GM18526 (cell line): ENCODE measurements around the gene GALNT5.

Experiments used
- POLR2A ChIP-seq: IDR thresholded peaks from 3 replicates; pipeline ENCODE4 v1.6.1; 2011; ENCODE audit not compliant: insufficient read length; ENCODE audit errors: extremely low read depth

GALNT5 gene

DNA sequence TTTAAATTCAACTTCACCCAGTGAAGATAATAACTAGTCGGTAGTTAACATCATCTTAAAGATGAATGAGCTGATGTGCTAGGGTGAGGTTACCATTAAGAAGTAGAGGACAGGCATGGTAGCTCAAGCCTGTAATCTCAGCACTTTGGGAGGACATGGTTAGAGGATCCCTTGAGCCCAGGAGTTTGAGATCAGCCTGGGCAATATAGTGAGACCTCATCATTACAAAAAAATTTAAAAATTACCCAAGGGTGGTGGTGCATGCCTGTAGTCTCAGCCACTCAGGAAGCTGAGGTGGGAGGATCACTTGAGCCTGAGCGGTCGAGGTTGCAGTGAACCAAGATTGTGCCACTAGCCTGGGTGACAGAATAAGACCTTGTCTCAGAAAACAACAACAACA is 4.7 kb downstream of the GALNT5 start:
- no peak for TF ChIP-seq POLR2A

DNA sequence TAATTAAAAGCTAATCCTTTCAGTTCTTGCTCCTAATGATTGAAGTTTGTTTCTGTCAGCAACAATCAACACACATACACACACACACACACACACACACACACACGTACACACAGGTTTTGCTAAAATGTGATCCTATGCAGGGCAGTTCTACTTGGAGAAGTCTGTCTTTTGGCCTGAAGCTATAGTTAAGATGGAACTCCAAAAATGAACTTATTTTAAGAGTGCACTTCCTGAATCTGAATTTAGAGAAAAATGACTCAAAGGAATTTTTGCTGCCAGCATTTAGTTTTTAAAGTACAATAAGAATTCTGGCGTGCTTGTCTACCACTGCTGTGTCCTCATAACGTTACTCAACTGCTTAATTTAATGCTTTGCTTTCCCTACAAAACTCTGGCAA is 6.6 kb downstream of the GALNT5 start:
- no peak for TF ChIP-seq POLR2A

DNA sequence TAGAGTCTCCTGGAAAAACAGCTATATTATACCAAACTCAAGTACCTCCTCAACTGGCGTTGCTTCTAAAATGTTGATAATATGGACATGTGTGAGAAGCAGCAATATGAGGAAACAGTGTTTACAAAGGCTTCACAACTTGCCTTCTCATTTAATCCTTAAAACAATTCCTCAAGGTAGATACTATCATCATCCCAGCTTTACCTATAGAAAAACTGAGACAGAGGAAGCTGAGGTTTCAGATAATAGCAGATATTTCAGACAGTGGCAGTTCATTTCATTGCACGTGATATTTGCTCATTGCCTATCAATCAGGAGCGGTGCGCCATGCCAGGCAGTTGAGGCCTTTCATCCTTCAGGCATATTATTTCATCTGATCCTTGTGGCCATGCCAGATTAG is 8.3 kb downstream of the GALNT5 start:
- TF ChIP-seq POLR2A: no peak

DNA sequence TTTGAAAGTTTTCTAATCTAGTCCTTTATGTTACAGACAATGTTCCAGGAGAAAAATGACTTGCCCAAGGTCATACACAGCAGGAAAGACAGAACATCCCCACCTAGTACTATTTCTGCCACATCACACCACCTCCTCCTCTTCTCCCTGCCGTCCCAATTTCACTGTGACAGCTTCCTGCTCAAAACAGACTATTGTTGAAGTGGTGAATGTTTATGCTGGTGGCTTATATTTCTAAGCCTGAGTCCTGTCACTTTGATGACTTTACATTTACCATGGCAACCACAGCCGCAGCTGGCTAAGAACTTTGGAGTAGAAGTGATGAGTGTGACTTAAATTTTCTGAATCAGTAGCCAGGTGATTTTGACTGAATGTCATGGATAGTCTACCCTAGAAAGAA is 10.0 kb downstream of the GALNT5 start:
- TF ChIP-seq POLR2A: no peak

DNA sequence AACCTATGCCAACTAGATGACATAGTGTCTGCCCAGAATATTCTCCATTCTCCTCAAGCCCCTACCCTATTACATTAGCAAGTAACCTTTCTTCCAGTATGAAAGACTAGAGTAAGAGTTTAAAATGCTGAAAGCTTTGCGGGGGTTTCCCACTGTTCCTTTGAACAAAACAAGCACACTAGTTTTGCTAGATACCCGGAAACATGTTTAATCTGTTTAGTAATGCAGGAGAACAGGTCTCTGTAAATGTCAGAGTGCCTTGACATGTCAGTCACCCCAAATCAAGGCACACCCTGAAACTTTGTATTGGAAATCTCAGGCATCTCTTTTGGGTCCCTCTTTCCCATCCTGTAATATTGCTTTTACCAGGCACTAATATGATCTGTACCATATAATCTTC is 11.6 kb downstream of the GALNT5 start:
- no peak for TF ChIP-seq POLR2A

DNA sequence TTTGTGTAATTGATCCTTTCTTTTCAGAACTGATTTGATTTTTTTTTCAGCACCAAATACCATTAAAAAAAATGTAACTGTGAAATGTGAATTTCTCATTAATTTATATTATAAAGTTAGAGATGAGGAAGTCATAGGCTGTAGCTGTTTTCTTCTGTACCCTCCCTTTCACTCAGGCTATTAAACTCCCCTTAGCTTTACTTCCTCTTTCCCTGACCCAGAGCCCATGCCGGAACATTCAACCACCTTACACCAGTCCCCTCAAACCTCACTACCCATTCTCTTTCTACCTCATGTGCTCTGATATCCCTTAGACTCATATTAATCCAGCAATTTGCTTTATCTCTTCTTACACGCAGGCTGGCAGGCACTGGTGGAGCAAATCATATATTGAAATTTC is 12.4 kb downstream of the GALNT5 start:
- TF ChIP-seq POLR2A: no peak

DNA sequence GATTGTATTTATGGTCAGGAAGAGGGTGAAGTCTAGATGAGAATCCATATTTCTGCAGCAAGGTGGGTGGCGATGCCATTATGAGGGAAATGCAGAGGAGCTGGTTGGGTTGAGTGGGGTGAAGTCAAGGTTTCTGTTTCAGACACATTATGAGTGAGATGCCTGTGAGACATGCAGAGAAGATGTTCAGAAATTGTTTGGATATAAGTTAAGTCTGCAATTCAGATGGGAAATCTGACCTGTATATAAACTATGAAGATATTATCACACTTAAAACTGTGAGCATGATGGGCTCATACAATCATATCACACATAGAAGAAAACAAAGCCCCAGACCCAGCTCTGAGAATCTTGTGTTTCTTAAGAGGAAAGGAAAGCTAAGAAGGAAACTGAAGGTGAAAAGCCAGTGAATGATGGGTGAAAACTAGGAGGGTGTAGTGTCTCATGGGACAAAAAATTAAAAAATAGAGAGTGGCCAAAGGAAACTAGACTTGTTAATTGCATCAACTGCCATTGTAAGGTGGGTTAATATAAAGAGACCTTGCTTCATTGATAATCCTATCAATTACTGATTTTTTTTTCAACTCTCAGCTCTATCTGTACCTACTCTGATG is 14.2 kb downstream of the GALNT5 start:
- TF ChIP-seq POLR2A: no peak

DNA sequence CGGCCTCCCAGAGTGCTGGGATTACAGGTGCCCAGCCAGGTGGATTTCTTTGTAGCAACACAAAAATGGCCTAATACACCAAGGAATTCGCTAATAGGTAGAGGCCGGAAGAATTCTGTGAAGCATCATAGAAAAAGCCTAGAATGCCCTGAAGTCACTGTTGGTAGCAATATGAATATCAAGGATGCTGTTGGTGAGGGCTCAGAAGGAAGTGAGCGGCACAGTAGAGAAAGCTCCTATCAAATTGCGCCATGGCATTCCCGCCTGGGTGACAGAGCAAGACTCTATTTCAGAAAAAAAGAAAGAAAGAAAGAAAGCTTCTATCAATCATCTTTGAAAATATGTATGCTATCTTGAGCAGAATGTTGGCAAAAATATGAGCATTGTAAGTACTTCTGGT is 23.8 kb downstream of the GALNT5 start:
- no peak for TF ChIP-seq POLR2A

DNA sequence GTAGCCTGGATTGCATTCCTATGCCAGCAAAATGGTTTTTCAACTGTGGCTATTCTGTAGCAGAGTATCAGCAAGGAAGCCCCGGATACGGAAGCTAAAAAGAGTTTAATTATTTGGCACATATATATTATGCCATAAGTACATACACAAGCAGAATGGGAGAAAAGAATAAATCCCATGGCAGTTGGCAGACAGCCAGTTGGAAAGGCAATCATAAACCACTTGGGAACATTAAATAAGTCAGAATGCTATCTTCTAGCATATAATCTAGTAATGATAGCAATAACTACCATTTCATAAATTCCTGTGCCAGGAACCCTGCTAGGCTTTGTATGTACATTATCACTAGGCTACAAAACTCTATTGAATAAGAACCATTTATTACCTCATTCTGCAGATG is 26.0 kb downstream of the GALNT5 start:
- TF ChIP-seq POLR2A: no peak

DNA sequence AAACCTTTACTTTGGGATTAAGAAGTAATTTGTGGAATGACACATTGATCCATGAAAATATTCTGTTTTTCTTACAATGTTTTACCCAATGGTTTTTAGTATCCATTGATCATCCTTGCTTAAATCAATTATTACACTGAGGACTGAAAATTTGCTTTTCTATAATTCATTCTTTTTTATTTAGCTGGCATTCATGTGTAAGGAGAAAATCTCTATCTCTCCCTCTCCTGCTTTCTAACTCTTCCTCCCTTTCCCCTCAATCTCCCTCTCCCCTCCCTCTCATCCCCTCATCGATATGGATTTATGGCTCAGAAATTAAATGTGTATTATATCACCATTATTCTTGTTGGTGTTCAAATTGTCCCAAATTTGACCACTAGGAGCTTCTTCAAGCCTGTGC is 29.7 kb downstream of the GALNT5 start:
- no peak for TF ChIP-seq POLR2A

DNA sequence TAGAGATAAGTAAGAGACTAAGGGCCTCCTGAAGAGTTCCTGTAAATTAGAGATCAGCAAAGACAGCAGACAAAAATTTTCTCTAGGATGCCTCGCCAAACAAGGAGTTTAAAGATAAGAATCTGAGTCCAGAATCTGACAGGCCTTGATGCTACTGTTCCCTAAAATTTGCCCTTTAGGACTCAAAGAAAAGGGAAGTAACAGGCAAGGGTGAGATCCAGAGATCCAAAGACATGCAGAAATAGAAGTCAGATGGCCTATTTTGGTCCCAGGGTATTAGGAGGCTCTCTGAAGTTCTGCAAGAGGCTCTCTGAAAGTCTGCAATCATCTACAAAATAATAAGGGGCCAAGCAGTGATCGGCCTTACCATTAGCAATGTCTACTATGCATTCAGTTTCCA is 33.0 kb downstream of the GALNT5 start:
- TF ChIP-seq POLR2A: no peak

DNA sequence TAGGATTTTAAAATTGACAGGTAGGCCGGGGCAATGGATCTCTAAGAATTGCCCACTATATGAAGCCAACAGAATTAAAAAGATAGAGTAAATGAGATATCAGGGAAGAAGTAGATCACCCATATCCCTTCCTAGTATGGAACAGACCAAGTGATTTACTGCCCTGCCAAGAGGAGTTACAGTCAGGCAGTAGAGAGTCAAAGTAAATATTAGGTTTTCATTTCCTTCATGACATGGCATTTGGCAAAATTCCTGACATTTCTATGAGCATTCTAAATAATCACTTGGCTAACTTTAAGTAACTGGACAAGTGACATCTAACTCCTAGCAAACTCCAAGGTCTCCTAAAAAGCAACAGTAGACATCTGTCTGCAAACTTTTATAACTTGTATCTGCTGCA is 33.5 kb downstream of the GALNT5 start:
- no peak for TF ChIP-seq POLR2A

DNA sequence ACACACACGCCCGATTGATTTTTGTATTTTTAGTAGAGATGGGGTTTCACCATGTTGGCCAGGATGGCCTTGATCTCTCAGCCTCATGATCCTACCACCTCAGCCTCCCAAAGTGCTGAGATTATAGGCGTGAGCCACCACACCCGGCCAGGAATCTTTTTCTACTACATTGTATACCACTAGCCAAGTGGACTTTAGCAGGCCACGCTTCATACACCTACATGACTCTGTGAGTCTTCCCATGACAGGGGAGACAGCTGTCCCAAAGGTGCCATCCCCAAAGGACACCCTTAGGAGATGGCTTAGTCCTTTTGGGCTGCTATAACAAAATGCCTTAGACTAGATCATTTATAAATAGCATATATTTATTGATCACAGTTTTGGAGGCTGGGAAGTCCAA is 35.3 kb downstream of the GALNT5 start:
- TF ChIP-seq POLR2A: no peak

DNA sequence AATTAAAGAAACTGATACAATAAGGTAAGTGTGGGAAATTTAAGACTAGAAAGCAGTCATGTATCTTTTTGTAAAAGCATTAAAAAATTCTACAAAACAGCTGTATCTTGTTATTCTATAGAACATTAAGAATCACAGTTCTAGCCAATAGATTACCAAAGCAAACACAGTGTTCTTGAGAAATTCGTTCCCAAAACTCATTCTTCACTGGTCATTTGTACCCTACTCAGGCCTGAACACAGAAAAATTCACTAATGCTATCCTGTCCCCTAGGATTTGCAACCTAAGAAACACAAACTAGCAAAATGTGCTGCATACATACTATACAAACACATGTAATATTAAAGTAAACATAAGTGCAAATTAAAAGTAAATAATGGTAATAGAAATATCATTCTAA is 39.0 kb downstream of the GALNT5 start:
- TF ChIP-seq POLR2A: no peak

DNA sequence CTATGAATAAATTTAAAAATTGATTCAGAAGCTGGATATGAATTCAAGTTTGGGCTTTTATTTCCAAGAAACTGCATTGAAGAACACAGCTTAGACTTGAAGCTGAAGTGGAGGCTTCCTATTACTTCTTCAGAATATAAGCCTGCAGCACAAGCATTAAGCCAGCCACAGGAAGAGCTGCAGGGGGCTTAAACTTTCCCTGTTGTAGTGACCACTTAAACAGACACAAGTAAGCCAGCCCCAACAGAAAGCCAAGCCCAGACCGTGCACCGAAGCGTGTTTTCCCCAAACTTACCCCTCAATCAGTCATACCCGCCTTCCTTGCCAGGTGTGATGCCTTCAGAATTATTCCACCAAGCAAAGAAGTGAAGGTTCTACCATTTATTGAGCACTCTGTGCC is 39.5 kb downstream of the GALNT5 start:
- no peak for TF ChIP-seq POLR2A

DNA sequence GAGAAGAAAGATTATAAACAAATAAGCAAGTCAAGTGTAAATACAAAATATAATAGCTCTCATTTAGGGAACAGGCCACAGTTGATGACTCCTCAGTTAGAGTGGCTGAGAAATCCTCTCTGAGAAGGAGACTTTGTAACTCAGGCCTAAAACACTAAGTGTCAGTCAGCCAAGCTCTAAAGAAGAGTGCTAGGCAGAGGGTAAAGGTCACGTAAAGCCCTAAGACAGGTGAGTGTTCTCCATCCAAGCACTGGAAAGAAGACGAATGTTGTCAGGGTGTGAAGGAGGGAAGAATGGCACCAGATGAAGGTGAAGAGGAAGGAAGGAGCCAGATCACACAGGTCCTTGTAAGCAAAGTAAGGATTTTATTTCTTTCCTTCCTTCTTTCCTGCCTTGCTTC is 43.8 kb downstream of the GALNT5 start:
- no peak for TF ChIP-seq POLR2A

DNA sequence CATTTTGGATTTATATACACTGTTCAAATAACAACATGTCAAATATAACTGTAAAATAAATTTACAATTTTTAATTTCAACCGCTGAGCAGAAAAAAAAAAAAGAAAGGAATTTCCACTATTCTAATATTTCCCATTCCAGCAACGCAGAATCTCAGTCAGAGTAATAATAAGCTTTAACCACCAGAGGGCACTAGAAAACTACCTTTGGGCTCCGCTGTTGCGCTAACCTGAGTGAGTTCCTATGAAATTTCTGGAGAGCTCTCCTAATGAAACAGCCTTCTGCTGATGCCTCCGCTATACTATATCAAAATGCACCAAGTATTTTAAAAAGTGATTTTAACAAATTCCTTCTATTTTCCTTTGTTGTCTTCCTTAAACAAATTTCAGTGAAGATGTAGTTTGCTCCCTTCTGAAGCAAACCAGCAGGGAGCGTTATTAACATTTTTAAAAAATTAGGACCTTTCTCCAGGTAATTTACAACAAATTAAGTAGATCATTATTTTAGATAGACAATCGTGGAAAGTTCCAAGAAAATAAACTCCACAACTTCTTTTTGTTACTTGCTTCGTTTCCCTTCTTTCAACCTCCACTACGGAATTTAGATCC is 45.1 kb downstream of the GALNT5 start:
- no peak for TF ChIP-seq POLR2A
